Right lung (tissue), 5 donors: ENCODE data around the gene FBRSL1. TPM values are rescaled to one million over a fixed set of nuclear protein-coding genes. Genes with fewer than 3 reads are reported as not detected.

Source experiments
- DNase-seq, 2 donors: peaks; one replicate each; pipeline ENCODE4 v3.0.0-alpha.2; 2013
- polyA plus RNA-seq, 5 donors: library from polyadenylated mRNA; unstranded; fragments of 120-200 nt; gene quantifications; one replicate each; pipeline versions ENCODE4 v1.2.1 to v1.2.3, GENCODE V29; 2013; ENCODE audit warnings: inconsistent platforms in 1 of 5, low replicate concordance in 1 of 5; ENCODE audit not compliant: insufficient read length in 5 of 5, insufficient read depth in 1 of 5

The FBRSL1 gene
- polyA plus RNA-seq, 5 donors, result 42.3 to 141 (median 97.3) TPM

DNA sequence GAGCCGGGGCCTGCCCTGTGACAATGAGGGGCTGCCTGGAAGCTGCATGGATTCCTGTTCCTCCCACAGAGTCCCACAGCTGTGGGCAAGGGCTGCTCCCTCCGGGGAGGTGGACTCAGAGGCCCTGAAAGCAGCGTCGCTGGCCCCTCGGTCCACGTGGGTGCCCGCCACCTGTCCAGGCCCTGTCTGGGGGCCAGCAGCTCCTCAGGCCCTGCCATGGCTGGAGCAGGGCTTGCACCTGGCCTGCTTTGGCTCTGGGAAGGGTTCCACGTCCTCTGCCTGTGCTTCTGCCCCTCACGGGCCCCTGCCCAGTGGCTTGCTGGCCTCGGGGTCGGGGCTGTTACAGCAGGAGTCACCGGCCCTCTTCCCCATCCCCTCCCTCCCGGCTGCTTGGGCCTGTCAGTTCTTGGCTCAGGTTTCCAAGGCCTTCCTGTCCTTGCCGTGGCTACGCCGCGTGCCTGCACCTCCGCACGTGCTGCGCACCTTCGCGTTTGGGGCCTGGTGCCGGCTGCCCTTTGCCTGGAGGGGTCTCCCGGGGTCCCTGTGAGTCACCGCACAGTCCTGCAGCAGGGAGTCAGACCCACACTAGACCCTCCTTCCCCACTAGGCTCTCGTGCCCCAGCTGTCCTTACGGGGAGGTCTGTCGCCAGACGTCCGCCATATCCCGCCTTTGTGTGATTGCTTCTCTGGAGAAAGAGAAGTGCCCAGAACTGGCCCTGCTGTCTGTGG, 5.8 kb downstream of the FBRSL1 start:
- DNase-seq, result no peak

GRCh38 chr12:132496358-132496669, 6.4 kb downstream of the FBRSL1 start:
- DNase-seq, result no peak

DNA sequence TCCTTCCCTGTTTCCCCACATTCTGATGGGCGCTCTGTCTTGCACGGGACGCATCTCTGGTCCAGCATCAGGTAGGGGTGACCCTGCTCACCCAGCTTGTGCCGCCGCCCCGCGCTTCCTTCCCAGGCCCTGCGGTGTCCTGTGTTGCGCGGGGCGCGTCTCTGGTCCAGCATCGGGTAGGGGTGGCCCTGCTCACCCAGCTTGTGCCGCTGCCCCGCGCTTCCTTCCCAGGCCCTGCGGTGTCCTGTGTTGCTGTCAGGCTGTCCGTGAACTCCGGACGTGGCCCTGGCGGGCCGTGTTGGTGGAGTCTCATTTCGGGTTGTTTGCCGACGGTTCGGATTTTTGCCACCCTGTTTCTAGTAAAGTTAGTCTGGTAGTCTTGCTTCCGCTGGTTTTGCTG, 6.8 kb downstream of the FBRSL1 start:
- no peak for DNase-seq

- no peak for DNase-seq
Observed at GRCh38 chr12:132497514-132498405, 7.8 kb downstream of the FBRSL1 start.

DNA sequence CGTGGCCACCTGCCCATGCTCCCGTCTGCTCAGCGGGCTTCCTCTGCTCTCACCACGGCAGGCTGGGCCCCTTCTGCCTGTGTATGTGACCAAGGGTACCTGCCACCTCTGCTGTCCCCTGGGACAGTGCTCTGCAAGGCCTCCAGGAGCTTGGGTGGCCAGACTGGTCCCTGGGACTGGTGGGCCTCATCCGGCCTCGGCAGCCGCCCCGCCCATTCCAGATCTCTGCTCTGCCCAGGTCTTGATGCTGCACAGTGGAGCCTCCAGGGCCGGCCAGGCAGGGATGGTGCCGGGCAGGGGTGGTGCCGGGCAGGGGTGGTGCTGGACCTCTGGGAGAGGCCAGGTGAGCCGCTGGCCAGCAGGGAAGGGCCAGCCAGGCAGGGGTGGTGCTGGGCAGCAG, 9.0 kb downstream of the FBRSL1 start:
- DNase-seq, result no peak

GRCh38 chr12:132500142-132500855, 10.3 kb downstream of the FBRSL1 start:
- DNase-seq, result no peak

- no peak for DNase-seq
Observed at GRCh38 chr12:132500856-132501180, 10.9 kb downstream of the FBRSL1 start.

- no peak for DNase-seq
Observed at GRCh38 chr12:132501204-132501940, 11.4 kb downstream of the FBRSL1 start.

GRCh38 chr12:132502149-132502881, 12.4 kb downstream of the FBRSL1 start:
- DNase-seq, result no peak

DNA sequence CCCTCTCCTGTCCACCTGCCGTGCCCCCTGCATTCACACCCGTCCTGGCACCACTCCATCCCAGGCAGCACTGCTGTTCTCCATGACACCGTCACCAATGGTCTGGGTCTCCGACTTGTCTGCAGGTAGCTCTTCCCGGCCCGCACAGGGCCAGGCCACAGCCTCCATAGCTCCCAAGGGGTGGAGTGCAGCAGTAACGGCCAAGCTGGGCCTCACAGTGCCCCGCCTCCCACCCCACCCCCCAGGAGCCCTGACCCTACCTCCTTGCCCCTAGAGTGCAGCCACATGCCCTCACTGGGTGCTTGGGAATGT, 12.9 kb downstream of the FBRSL1 start:
- DNase-seq, result no peak

DNA sequence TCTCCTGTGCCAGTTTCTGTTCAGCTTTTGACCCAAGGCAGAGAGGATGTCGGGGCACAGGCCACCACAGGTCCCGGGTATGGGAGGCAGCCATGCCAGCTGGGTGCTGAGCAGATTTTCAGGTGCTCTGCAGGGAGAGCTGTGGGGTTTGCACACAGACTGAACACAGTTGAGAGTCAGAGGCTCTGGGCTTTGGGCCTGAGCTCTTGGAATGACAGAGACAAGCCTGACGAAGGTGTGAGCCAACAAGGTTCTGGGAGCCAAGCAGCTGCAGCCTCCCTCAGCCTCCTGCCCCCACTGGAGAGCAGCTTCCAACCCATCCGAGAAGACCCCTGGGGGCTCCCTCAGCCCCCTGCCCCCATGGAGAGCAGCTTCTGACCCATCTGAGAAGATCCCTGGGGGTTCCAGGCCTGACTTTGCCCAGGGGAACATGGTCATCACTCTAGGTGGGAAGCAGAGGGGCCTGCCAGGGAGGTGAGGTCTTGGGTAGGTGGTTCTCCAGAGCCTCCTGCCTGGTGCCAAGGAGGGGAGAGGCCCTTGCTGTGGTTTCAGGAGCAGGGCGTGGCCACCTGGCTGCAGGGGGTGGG, 13.8 kb downstream of the FBRSL1 start:
- DNase-seq, result no peak

- no peak for DNase-seq
Observed at GRCh38 chr12:132505105-132505851, 15.3 kb downstream of the FBRSL1 start.

GRCh38 chr12:132505852-132506219, 15.9 kb downstream of the FBRSL1 start:
- no peak for DNase-seq

GRCh38 chr12:132506328-132507160, 16.6 kb downstream of the FBRSL1 start:
- DNase-seq, result peak; percentile 90 to 92

DNA sequence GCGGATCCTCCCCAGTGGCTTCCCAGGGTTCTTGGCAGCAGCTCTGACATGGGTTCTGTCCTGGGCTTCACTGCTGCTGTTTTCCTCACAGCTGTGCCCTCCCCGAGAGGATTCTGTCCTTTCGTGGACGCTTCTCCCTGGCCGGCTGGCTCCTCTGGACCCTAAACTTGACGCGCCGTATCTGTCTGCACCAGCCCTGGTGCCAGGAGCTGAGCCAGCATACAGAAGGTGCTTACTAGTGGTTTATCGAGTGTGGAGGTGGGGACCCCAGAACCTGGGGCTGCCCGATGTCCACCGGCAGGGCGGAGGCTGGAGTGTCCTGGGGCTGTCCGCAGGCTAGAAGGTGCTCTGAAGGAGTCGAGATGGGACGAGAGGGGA, 17.2 kb downstream of the FBRSL1 start:
- no peak for DNase-seq

GRCh38 chr12:132507656-132508490, 17.9 kb downstream of the FBRSL1 start:
- DNase-seq, result no peak

GRCh38 chr12:132508491-132508740, 18.5 kb downstream of the FBRSL1 start:
- no peak for DNase-seq

GRCh38 chr12:132508860-132509732, 19.1 kb downstream of the FBRSL1 start:
- DNase-seq, result no peak
